ENCODE results near the gene NEO1.

The NEO1 gene

DNA sequence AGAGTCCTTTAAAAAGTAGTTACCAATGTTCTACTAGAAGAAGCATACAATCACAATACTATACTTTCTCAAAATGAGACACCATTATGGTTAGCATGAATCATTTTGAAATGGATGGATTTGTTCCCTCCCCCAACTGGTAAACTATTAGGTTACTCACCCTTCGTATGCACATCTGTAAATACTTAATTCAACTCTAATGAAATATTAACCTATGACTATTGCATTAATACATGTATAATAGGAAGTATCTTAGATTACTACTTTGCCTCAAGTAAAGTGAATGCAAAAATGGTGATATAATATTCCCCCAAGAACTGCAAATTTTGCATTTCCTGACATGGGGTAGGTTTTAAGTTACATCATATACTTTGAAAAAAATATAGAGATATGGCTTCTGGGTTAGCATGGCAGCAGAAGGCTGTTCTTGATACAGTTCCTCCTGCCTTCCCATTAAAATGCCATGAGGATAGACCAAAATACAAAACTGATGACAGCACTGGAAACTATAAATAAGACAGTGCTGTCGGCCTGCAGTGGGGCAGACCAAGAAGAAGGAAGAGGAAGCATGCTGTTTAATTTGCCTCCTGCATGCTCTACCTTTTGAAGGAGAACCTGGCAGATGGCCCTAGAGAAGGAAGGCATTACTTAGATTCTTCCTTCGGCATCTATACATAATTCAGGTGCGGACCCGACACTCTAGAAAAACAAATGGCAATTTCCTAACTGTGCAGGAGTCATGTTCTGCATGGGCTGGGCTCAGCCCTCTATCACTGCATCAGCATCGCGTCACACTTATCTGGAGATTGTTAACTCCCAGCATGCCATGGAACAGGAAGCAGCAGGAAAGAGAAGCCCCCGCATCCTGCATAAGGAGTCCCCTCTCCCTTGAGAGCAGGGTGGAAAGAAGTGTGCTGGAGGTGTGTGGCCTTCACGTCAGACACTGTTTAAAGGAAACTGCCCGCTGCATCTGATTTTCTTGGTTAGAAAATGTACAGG lies 41.8 kb upstream of the NEO1 start:
- H3K4me2 ChIP-seq (ENCODE audit: low read depth, low read length), result no peak overlapping the region
- H2AFZ ChIP-seq (ENCODE audit: low read length), result no peak overlapping the region
- no peaks in the 10 kb centered on the region for H3K4me1 ChIP-seq (ENCODE audit: low read length)
- no peak for DNase-seq
- H3F3A ChIP-seq (ENCODE audit: insufficient read depth, low read length), result no peaks in the 10 kb centered on the region
- no peaks in the 10 kb centered on the region for H3K27me3 ChIP-seq (replicated peaks; ENCODE audit: insufficient read depth, low read length)
- H3K36me3 ChIP-seq (replicated peaks; ENCODE audit: insufficient read depth, low read length), result no peaks in the 10 kb centered on the region
- no peaks in the 10 kb centered on the region for H3K9me2 ChIP-seq (replicated peaks; ENCODE audit: insufficient read depth, low read length)
- no peak overlapping the region for H3K27ac ChIP-seq (ENCODE audit: low read length)
- TF ChIP-seq EZH2phosphoT487 (IDR thresholded peaks at IDR 0.05; ENCODE audit: low read length) (no peak), EZH2 (optimal IDR thresholded peaks at IDR 0.05; ENCODE audit: low read depth, low read length) (no peak)
- TF ChIP-seq, protein P1, sequence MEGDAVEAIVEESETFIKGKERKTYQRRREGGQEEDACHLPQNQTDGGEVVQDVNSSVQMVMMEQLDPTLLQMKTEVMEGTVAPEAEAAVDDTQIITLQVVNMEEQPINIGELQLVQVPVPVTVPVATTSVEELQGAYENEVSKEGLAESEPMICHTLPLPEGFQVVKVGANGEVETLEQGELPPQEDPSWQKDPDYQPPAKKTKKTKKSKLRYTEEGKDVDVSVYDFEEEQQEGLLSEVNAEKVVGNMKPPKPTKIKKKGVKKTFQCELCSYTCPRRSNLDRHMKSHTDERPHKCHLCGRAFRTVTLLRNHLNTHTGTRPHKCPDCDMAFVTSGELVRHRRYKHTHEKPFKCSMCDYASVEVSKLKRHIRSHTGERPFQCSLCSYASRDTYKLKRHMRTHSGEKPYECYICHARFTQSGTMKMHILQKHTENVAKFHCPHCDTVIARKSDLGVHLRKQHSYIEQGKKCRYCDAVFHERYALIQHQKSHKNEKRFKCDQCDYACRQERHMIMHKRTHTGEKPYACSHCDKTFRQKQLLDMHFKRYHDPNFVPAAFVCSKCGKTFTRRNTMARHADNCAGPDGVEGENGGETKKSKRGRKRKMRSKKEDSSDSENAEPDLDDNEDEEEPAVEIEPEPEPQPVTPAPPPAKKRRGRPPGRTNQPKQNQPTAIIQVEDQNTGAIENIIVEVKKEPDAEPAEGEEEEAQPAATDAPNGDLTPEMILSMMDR (IDR thresholded peaks at IDR 0.05; ENCODE audit: low read length), result no peak
- H4K20me1 ChIP-seq (ENCODE audit: insufficient read depth, low read length), result no peaks in the 10 kb centered on the region
- H3K79me2 ChIP-seq (ENCODE audit: low read length), result no peaks in the 10 kb centered on the region
- no peak overlapping the region for H3K4me3 ChIP-seq (ENCODE audit: low read length)
- H3K9me3 ChIP-seq (replicated peaks; ENCODE audit: insufficient read depth, low read length), result no peaks in the 10 kb centered on the region
- H3K9ac ChIP-seq (ENCODE audit: low read length), result no peak overlapping the region

DNA sequence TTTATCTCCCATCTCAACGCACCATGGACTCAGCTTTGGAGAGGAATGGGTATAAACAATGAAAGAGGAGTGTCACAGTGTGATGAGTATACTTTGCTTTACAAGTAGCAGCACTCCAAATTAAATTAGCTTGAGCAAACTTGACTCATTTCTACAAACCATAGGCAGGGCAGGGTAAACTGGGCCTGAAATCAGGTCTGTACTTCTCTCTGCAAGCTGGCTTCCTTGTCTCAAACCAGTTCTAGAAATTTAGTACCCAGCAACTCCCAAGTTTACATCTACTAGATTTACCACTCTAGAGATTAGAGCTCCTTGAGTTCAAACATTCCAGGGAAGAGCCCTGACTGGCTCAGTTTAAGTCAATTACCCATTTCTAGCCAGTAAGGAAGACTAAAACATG lies 37.4 kb upstream of the NEO1 start:
- TF ChIP-seq, protein P1 (IDR thresholded peaks at IDR 0.05; ENCODE audit: low read length), result no peak
- TF ChIP-seq EZH2 (optimal IDR thresholded peaks at IDR 0.05; ENCODE audit: low read depth, low read length), result no peak
- TF ChIP-seq EZH2phosphoT487 (IDR thresholded peaks at IDR 0.05; ENCODE audit: low read length), result no peak
- no peak overlapping the region for H3K27ac ChIP-seq (ENCODE audit: low read length)
- no peaks in the 10 kb centered on the region for H3K4me1 ChIP-seq (ENCODE audit: low read length)
- H3K79me2 ChIP-seq (ENCODE audit: low read length), result no peaks in the 10 kb centered on the region
- H4K20me1 ChIP-seq (ENCODE audit: insufficient read depth, low read length), result no peaks in the 10 kb centered on the region
- no peaks in the 10 kb centered on the region for H3K36me3 ChIP-seq (replicated peaks; ENCODE audit: insufficient read depth, low read length)
- no peak overlapping the region for H3K9ac ChIP-seq (ENCODE audit: low read length)
- no peaks in the 10 kb centered on the region for H3K9me2 ChIP-seq (replicated peaks; ENCODE audit: insufficient read depth, low read length)
- no peak overlapping the region for H2AFZ ChIP-seq (ENCODE audit: low read length)
- no peaks in the 10 kb centered on the region for H3K27me3 ChIP-seq (replicated peaks; ENCODE audit: insufficient read depth, low read length)
- H3K4me2 ChIP-seq (ENCODE audit: low read depth, low read length), result no peak overlapping the region
- no peaks in the 10 kb centered on the region for H3K9me3 ChIP-seq (replicated peaks; ENCODE audit: insufficient read depth, low read length)
- H3K4me3 ChIP-seq (ENCODE audit: low read length), result no peak overlapping the region
- DNase-seq, result no peak
- H3F3A ChIP-seq (ENCODE audit: insufficient read depth, low read length), result no peaks in the 10 kb centered on the region

DNA sequence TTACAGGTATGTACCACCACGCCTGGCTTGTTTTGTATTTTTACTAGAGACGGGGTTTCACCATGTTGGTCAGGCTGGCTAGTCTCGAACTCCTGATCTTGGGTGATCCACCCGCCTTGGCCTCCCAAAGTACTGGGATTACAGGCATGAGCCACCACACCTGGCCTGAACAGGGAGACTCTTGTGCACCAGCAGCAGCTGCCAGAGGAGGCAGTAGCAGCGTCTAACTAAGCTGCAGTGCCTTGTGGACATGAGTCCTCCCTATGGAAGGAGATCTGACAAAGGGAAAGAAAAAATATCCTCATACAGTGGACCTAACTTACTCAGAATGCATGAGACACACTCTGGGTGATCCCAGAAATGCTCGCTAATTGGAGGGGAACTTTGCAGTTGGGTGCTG lies 36.8 kb upstream of the NEO1 start:
- H3K27me3 ChIP-seq (replicated peaks; ENCODE audit: insufficient read depth, low read length), result no peaks in the 10 kb centered on the region
- TF ChIP-seq EZH2 (optimal IDR thresholded peaks at IDR 0.05; ENCODE audit: low read depth, low read length) (no peak), EZH2phosphoT487 (IDR thresholded peaks at IDR 0.05; ENCODE audit: low read length) (no peak)
- TF ChIP-seq, protein P1 (IDR thresholded peaks at IDR 0.05; ENCODE audit: low read length), result no peak
- no peaks in the 10 kb centered on the region for H4K20me1 ChIP-seq (ENCODE audit: insufficient read depth, low read length)
- H3K27ac ChIP-seq (ENCODE audit: low read length), result no peak overlapping the region
- no peaks in the 10 kb centered on the region for H3F3A ChIP-seq (ENCODE audit: insufficient read depth, low read length)
- no peak overlapping the region for H3K9ac ChIP-seq (ENCODE audit: low read length)
- no peak overlapping the region for H3K4me2 ChIP-seq (ENCODE audit: low read depth, low read length)
- DNase-seq, result no peak
- H3K9me3 ChIP-seq (replicated peaks; ENCODE audit: insufficient read depth, low read length), result no peaks in the 10 kb centered on the region
- H3K79me2 ChIP-seq (ENCODE audit: low read length), result no peaks in the 10 kb centered on the region
- H3K4me1 ChIP-seq (ENCODE audit: low read length), result no peaks in the 10 kb centered on the region
- no peak overlapping the region for H3K4me3 ChIP-seq (ENCODE audit: low read length)
- H3K36me3 ChIP-seq (replicated peaks; ENCODE audit: insufficient read depth, low read length), result no peaks in the 10 kb centered on the region
- no peak overlapping the region for H2AFZ ChIP-seq (ENCODE audit: low read length)
- no peaks in the 10 kb centered on the region for H3K9me2 ChIP-seq (replicated peaks; ENCODE audit: insufficient read depth, low read length)
